Esophagus (tissue), 2 donors: Measurements from ENCODE around the gene OR52B2. TPM values are rescaled to one million over a fixed set of nuclear protein-coding genes. Genes with fewer than 3 reads are reported as not detected.

Experiments used
- H3K27ac ChIP-seq, 2 donors: one replicate each; pipeline ENCODE4 v1.5.1; 2013; ENCODE audit warnings: low read depth in 2 of 2, mild to moderate bottlenecking in 2 of 2, inconsistent platforms in 1 of 2, low read length in 1 of 2, moderate library complexity in 1 of 2
- H3K27me3 ChIP-seq, 2 donors: one replicate each; pipeline ENCODE4 v1.6.1; 2013; ENCODE audit warnings: low read length in 2 of 2, control low read depth in 1 of 2, mild to moderate bottlenecking in 1 of 2; ENCODE audit not compliant: insufficient read depth in 2 of 2, control insufficient read depth in 1 of 2
- H3K36me3 ChIP-seq, 2 donors: one replicate each; pipeline ENCODE4 v1.6.1; 2013; ENCODE audit warnings: low read length in 1 of 2; ENCODE audit not compliant: control insufficient read depth in 2 of 2, insufficient read depth in 2 of 2
- H3K4me1 ChIP-seq, 2 donors: one replicate each; pipeline ENCODE4 v1.6.1; 2013; ENCODE audit warnings: low read length in 1 of 2; ENCODE audit not compliant: control insufficient read depth in 2 of 2, insufficient read depth in 2 of 2
- H3K4me3 ChIP-seq, 2 donors: one replicate each; pipeline ENCODE4 v1.5.1; 2013; ENCODE audit warnings: low read length in 2 of 2, mild to moderate bottlenecking in 2 of 2, low read depth in 1 of 2, moderate library complexity in 1 of 2
- H3K9me3 ChIP-seq, 2 donors: one replicate each; pipeline ENCODE4 v1.6.1; 2013; ENCODE audit warnings: mild to moderate bottlenecking in 2 of 2, low read depth in 1 of 2, low read length in 1 of 2, moderate library complexity in 1 of 2; ENCODE audit not compliant: control insufficient read depth in 2 of 2, insufficient read depth in 1 of 2
- WGBS, 2 donors: extraction: QIAGEN DNeasy Blood & Tissue Kit; methylation state at CpG; one replicate each; pipeline ENCODE4 v1.1.7; 2013; 5-methylcytosine and 5-hydroxymethylcytosine counted together
- polyA plus RNA-seq, 2 donors: library from polyadenylated mRNA; stranded (reverse); fragments of 200-250 nt; gene quantifications; one replicate each; pipeline ENCODE4 v1.2.3, GENCODE V29; 2013
- donor health status: healthy with polysubstance abuse.
- donor health status: Bipolar disorder and iron deficiency.

OR52B2 gene
- polyA plus RNA-seq, 2 donors, result not detected

DNA sequence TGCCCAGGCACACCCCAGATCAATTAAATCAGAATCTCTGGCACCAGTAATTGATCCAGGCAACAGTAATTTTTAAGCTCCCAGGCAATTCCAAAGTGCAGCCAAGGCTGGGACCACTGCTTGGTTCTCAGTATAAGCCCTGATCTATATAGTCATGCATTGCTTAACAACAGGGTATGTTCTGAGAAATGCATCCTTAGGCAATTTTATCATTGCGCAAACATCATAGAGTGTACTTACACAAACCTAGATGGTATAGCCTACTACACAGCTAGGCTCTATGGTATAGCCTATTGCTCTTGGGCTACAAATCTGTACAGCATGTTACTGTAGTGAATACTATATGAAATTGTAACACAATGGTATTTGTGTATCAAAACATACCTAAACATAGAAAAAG lies 34.6 kb upstream of the OR52B2 start:
- Histone ChIP-seq H3K9me3 (no peaks in the 10 kb centered on the region), H3K4me3 (no peak overlapping the region), H3K27me3 (no peaks in the 10 kb centered on the region), H3K36me3 (peaks cover 3 to 6% of the 10 kb centered on the region in 2 donors), H3K27ac (no peak overlapping the region), H3K4me1 (no peaks in the 10 kb centered on the region)
- 94 to 97% methylated on average over 1 of the region's 1 CpG for WGBS, 2 donors

DNA sequence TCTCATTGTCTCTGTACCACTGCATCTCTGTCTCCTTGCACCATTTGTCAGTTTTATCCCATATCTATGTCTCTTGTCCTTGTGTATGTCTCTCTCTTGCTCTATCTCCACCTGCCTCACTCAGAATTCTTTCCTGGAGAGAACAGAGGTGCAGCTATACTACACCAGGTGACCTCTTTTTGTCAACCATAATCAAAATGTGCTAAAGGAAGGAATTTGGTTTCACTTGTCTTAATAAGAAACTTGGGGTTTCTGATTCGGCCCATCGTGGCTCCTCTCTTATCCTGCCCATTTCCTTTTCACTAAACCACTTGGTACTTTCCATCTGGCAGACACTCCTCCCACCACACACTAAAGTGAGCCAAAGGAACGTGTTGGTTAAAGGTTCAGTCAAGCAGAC lies 33.2 kb upstream of the OR52B2 start:
- Histone ChIP-seq H3K4me1 (no peaks in the 10 kb centered on the region), H3K4me3 (no peak overlapping the region), H3K27me3 (no peaks in the 10 kb centered on the region), H3K27ac (no peak overlapping the region), H3K9me3 (no peaks in the 10 kb centered on the region), H3K36me3 (peaks cover 3 to 5% of the 10 kb centered on the region in 2 donors)
- WGBS, 2 donors, result 47 to 70% methylated on average over 3 of the region's 3 CpGs

DNA sequence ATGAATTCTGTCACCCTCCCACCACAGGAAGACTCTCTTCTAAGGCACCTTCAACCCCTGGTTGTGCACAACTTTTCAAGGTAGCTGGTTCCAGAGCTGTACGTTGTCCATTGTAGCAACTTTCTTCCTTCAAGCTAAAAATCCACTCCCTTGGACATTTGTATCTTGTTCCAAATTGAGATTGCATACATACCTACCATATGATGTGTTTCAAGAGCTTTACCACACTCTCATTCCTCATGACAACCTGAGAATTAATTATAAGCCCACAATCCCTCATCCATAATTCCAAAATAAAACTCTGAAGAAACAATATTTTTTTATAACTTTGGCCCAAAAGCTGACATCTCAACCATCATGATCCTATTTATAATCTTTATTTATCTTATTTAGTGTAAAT lies 31.9 kb upstream of the OR52B2 start:
- Histone ChIP-seq H3K27me3 (no peaks in the 10 kb centered on the region), H3K36me3 (peaks cover 3 to 5% of the 10 kb centered on the region in 2 donors), H3K4me3 (no peak overlapping the region), H3K9me3 (no peaks in the 10 kb centered on the region), H3K4me1 (no peaks in the 10 kb centered on the region), H3K27ac (no peak overlapping the region)
- 77 to 90% methylated on average over 1 of the region's 1 CpG for WGBS, 2 donors

- peaks cover 3 to 5% of the 10 kb centered on the region in 2 donors for H3K36me3 ChIP-seq
- no peaks in the 10 kb centered on the region for H3K9me3 ChIP-seq
- 67 to 68% methylated on average over 2 of the region's 2 CpGs for WGBS, 2 donors
- no peak overlapping the region for H3K27ac ChIP-seq
- no peaks in the 10 kb centered on the region for H3K27me3 ChIP-seq
- no peaks in the 10 kb centered on the region for H3K4me1 ChIP-seq
- no peak overlapping the region for H3K4me3 ChIP-seq
These were observed 31.4 kb upstream of the OR52B2 start for GRCh38 chr11:6201481-6201880.

DNA sequence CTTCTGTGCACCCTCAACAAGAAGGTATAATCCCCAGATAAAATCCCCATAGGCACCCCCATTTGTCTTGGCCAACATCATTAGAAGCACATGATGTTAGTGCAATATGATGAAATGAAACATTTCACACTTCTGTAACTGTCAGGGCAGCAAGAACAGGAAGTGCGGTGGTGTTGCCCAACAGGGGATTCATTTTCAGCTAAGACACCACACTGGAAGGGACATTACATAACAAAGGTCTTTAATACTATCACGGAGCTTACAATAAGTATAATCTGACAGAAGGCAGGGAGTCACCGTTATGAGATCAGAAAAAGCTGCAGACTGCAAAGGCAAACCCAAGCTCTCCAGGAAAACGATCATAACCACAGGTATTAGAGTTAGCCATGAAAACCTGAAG lies 30.8 kb upstream of the OR52B2 start:
- peaks cover 3 to 5% of the 10 kb centered on the region in 2 donors for H3K36me3 ChIP-seq
- H3K27me3 ChIP-seq, result no peaks in the 10 kb centered on the region
- WGBS, 2 donors, result 78 to 82% methylated on average over 4 of the region's 4 CpGs
- no peaks in the 10 kb centered on the region for H3K4me1 ChIP-seq
- no peak overlapping the region for H3K27ac ChIP-seq
- H3K4me3 ChIP-seq, result no peak overlapping the region
- H3K9me3 ChIP-seq, result no peaks in the 10 kb centered on the region

DNA sequence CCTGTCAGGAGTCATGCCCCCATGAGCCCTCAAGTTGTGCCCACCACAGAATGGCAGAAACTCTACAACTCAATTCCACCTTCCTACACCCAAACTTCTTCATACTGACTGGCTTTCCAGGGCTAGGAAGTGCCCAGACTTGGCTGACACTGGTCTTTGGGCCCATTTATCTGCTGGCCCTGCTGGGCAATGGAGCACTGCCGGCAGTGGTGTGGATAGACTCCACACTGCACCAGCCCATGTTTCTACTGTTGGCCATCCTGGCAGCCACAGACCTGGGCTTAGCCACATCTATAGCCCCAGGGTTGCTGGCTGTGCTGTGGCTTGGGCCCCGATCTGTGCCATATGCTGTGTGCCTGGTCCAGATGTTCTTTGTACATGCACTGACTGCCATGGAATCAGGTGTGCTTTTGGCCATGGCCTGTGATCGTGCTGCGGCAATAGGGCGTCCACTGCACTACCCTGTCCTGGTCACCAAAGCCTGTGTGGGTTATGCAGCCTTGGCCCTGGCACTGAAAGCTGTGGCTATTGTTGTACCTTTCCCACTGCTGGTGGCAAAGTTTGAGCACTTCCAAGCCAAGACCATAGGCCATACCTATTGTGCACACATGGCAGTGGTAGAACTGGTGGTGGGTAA lies 29.2 kb upstream of the OR52B2 start, which contains the start of gene OR52W1:
Gene OR52W1, plus strand, starts transcription at position 51 of the 637 bp plus-strand sequence. Its CDS starts 0 bp downstream, at position 51.
- no peak within 1 kb of the TSS for H3K27ac ChIP-seq
- H3K4me3 ChIP-seq, result no peak within 1 kb of the TSS
- no peaks in the 10 kb centered on the region for H3K4me1 ChIP-seq
- no peaks in the 10 kb centered on the region for H3K36me3 ChIP-seq
- no peaks in the 10 kb centered on the region for H3K27me3 ChIP-seq
- 97 to 99% methylated on average over 5 of the region's 5 CpGs for WGBS, 2 donors
- H3K9me3 ChIP-seq, result no peaks in the 10 kb centered on the region

DNA sequence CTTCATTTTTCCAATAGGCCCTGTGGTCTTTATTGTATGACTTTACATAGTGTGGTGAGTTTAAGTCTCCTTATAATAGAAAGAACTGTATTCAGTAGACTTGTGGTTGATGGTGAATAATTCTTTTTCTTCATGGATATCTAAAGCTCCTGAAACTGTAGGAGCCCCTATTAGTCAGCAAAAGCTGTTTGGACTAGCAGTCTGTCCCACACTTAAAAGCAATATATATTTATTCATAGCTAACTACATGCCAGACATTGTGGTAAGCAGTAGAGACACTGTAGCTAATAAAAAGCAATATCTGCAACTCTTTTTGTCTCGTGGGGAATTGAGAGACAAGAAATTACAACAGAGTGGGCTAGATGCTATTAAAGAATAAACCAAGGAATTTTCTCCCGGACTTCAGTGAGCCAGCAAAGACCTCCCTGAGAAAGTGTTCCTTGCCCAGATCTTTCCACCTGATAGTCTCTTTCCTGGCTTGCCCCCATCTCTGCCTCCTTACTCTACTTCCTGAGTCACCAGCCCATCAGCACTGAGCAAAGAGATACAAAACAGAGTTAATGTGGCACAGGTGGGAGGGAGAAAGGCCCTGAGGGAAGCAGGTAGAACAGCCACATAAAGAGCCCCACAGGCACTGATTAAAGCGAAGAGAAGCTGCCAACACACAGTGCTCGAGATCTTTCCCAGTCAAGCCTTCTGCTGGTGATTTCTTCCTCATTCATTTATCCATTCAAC lies 27.5 kb upstream of the OR52B2 start:
- no peaks in the 10 kb centered on the region for H3K4me1 ChIP-seq
- no peaks in the 10 kb centered on the region for H3K27me3 ChIP-seq
- no peaks in the 10 kb centered on the region for H3K9me3 ChIP-seq
- no peak overlapping the region for H3K4me3 ChIP-seq
- WGBS, 2 donors, result 77 to 82% methylated on average over 4 of the region's 4 CpGs
- H3K36me3 ChIP-seq, result no peaks in the 10 kb centered on the region
- H3K27ac ChIP-seq, result no peak overlapping the region

DNA sequence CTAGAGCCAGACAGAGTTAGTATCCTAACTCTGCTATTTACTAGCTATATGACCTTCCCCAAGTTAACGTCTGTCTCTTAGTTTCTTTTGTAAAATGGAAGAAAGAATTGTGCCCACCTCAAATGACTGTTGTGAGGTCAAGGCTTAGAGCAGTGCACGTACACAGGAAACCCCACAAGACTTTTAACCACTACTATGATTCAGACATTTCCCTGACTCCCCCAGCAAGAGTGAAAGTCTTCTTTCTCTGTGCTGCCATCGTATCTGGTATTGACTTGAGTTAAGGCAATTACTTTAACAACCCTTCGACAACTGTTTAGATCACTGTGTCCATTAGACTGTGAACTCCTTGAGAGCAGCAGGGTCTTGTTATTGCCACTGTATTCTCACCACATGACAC lies 26.3 kb upstream of the OR52B2 start:
- no peaks in the 10 kb centered on the region for H3K27me3 ChIP-seq
- no peaks in the 10 kb centered on the region for H3K4me1 ChIP-seq
- no peak overlapping the region for H3K27ac ChIP-seq
- WGBS, 2 donors, result 54 to 56% methylated on average over 4 of the region's 4 CpGs
- no peaks in the 10 kb centered on the region for H3K9me3 ChIP-seq
- no peak overlapping the region for H3K4me3 ChIP-seq
- H3K36me3 ChIP-seq, result no peaks in the 10 kb centered on the region

DNA sequence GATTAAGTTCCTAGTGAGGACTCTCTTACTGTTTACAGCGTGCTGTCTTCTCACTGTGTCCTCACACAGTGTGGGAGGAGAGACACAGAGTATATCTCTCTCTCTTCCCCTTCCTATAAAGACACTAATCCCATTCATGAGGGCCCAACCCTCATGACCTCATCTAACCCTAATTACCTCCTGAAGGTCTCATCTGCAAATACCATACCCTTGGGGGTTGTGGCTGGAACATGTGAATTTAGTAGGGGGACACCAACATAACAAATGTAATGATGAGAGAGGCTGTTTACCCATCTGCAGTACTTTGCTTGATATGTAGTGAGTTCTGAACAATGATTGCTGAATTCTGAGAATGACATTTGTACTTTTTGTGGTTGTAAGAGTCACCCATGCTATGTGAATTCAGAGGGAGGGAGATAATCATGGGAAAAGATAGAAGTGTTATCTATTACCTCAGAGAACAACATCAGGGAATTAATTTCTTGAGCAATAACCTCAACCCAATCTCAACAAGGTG lies 24.0 kb upstream of the OR52B2 start:
- no peak overlapping the region for H3K4me3 ChIP-seq
- H3K36me3 ChIP-seq, result no peaks in the 10 kb centered on the region
- H3K4me1 ChIP-seq, result no peaks in the 10 kb centered on the region
- WGBS, 2 donors, result 72 to 83% methylated on average over 1 of the region's 1 CpG
- no peaks in the 10 kb centered on the region for H3K27me3 ChIP-seq
- no peak overlapping the region for H3K27ac ChIP-seq
- no peaks in the 10 kb centered on the region for H3K9me3 ChIP-seq

DNA sequence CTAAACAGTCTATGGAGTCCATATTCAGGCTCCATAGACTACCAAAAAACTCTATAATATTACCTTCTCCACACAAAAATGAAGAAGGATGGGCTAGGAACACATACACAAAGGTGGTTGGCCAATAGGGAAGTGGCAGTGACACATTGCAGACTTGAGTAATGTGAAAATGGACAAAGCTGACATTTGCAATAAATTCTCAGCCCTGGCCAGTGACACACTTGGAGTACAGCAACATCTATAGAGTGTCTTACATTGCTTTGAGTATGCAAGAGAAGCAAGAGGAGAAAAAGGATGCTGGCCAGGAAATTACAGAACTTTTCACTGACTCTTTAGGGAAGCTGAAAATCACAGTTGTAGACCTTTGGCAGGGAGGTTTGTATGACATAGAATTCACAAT lies 21.6 kb upstream of the OR52B2 start:
- Histone ChIP-seq H3K9me3 (no peaks in the 10 kb centered on the region), H3K4me3 (no peak overlapping the region), H3K36me3 (no peaks in the 10 kb centered on the region), H3K4me1 (no peaks in the 10 kb centered on the region), H3K27me3 (no peaks in the 10 kb centered on the region), H3K27ac (no peak overlapping the region)
